GM18907 (cell line): ENCODE data around the gene UCP1.

ENCODE experiments used
- ATAC-seq: cut with Tn5 transposase; IDR thresholded peaks from one replicate; pipeline ENCODE4 v1.9.1; 2021; ENCODE audit warnings: mild to moderate bottlenecking, moderate library complexity; ENCODE audit not compliant: unreplicated experiment

Gene UCP1

GRCh38 chr4:140568507-140569306 lies at the start of gene UCP1:
UCP1 (minus strand) TSS chr4:140568961; CDS start chr4:140568729, 232 bp downstream.
- no peak for ATAC-seq

- ATAC-seq, result no peak
Observed at GRCh38 chr4:140617499-140618248, 48.9 kb upstream of the UCP1 start.

GRCh38 chr4:140615451-140615850 lies 46.7 kb upstream of the UCP1 start:
- no peak for ATAC-seq

DNA sequence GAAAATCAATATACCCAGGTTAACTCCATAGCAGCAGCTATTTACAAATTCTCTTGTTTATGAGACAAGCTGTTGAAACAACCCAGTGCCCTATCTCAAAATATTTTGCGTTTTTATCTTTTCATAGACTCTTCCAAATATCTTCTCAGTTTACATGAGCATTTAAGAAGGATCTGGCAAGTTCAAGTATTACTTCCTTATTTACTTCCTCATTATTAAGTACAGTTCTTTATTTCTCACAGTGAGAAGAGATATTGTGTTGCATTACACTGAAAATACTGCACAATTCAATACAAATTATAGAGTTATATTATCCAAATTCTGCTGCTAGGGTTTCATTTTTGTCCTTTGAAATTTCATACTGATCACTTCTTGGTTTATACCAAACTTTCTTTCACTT lies 43.6 kb upstream of the UCP1 start:
- ATAC-seq, result no peak

DNA sequence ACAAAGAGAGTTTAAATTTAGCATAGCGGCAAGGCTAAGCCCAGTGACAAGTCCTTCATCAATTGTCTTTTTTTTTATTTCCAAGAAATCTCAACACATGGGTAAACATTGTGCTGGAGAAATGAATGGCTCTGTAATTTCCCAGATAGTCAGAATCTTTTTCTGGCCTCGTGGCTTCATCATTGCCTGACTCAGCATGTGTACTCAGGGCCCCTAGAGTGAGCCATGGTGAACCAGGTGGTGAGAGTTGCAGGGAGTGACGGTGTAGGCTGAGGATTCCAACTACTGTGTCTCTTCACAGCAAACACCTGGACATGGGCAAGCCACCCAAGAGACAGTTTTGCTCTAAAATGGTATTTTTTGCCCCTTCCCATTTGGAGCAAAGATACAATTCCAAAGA lies 43.1 kb upstream of the UCP1 start:
- no peak for ATAC-seq

DNA sequence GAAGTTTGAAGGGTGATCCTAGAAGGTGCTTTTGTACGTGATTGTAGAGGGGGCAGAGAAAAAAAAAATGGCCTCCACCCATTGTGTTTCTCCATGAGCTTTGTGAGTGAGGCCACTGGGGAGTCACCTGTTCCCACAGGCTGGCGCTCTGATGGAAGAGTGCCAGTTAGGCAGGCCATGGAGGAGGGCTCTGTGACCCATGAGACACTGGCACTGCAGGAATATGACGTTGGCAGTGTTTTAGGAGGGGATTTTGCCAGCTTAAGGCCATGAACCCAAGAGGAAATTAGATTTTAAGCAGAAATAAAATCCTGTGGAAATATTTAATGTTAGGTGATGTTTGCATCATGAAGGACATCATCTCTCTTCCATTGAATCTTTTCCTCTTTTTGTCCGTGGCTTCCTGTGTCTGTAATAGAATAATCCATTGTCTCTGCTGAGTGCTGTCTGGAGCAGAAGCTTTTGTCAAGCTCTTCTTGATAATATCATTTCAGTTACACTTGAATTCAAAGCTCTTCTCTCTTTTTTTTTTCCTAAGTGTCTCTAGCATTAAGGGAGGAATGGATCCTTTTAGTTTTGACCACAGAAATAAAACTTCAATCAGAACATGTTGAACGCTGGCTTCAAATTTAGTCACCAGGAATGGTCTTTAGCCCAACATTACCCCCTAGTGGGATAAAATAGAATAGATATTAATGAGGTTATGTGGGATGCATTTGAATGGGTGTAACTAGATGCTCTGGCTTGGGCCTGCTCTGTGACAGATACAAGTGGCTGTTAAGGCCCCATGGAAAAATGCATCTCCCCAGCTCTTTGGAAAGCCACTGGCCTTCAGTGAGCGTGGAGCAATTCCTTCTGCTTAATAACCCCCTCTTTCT lies 41.0 kb upstream of the UCP1 start:
- ATAC-seq, result peak; percentile 81

DNA sequence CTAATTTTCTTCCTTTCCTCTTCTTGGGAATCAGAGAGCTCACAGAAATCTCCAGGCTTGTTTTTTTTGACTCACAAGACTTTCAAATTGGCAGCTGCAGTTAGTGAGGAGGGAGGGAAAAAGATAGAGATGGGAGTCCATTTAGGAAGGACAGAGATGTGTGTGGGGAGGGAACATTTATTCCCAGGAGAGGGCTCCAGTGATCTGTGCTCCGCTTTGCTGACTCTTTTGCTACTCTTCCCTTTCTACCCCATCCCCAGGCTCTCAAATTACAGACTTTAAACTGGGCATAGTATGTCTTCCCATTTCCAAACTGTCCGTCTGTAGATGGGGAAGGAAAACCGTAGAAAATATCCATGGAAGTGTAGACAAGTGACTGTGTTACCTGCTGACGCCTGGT lies 39.1 kb upstream of the UCP1 start:
- no peak for ATAC-seq

DNA sequence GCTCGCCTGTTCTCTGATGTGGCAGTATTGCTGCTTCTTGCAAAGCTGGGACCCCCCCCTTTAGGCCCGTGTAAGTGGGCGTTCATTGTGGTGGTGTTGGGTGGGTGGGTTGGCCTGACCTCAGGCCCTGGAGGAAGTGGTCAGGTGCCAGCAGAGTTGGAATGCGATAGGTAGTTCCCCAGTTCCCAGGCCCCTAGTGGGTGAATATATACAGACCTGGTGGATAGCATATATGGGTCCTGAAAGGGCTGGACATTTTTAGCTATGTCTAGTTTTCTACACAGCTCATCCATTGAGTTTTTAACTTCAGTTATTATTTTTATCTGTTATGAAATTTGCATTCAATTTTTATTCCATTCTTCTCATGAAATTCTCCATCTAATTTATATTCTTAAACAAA lies 35.8 kb upstream of the UCP1 start:
- ATAC-seq, result no peak

- no peak for ATAC-seq
Observed at GRCh38 chr4:140603286-140603685, 34.5 kb upstream of the UCP1 start.

DNA sequence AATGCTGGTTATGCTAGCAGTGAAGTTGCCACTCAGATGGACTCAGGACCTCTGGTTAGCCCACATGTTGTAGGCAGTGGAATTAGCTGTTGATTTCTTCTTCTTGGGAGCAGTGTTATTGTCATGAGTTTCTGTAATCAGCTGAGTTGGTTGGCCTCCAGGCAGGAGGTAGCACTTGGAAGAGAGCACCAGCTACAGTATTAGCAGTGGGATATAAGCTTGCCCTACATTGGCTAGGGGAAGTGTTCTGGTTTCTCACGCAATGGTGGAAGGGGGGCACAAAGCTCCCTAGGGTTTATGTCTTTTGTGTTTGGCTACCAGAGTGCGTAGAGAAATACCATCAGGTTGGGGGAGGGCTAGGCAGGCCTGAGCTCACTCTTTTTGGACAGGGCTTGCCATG lies 34.0 kb upstream of the UCP1 start:
- ATAC-seq, result no peak

DNA sequence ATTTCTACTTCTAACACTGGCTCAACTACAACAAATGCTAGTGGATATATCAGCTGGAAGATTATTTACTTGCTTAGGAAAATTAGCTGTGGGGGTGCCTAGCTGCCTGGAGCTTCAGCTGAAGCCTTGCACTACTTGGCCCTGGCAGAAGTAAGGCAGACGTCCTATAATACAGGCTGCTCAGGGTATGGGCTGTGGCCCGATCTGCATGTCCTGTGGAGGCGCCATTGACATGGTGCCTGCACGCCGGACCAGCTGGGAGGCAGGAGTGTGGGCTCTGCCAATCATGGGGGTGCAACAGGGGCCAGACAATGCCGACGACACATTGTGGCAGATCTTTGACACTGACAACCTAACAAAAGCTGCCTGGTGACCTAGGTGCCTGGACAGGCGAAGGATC lies 31.6 kb upstream of the UCP1 start:
- no peak for ATAC-seq

DNA sequence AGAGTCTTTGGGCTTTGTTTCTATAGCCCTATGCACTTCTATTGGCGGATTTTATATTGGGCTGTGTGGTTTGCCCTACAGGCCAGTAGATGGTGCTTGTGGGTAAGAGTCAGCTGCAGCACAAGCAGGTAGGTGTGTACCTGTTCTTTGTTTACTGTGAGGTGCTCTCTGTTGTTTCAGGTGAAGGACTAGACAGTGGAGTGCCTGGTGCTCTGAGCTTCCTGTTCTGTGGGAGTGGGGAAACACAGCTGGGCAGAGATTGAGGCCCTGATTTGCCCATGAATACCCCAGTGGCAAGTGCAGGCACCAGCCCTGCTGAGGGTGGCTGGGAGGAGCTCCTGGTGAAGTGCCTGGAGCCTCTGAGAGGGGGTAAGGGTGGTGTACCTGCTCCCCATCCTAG lies 26.3 kb upstream of the UCP1 start:
- peak; percentile 64 for ATAC-seq

DNA sequence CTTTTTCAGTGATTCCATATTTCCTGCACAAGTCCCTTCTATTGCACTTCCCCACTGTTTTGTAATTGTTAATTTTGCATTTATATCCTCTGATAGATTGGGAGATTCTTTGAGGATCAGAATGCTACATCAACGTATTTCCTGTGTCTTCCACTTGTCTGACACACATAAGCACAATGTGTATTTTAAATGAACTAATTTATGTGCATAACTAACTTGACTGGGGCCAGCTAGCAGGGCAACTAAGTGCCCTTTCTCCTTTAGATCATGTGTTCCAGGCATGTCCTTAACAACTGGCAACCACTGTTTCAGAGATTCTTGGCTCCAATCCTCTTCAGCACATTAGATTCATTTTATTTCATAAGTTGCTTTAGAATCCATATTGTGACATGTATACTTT lies 15.7 kb upstream of the UCP1 start:
- no peak for ATAC-seq

DNA sequence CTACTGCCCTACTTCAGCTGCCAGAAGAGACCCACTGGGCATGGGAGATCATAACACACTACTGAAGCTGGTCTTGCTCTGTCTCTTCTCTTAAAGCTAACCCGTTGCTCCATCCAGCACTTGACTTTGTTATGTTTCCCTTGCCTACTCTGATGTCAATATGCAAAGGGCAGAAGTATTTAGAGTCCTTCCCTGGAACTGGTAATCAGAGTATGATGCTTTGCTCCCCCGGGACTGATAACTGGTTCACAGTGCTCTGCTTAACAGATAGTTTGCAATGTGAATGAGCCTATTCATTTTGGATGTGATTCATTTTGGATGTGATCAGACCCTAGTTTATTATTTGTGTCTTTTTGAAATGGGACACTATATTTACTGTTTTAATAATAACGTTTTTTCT lies 12.3 kb upstream of the UCP1 start:
- ATAC-seq, result no peak

DNA sequence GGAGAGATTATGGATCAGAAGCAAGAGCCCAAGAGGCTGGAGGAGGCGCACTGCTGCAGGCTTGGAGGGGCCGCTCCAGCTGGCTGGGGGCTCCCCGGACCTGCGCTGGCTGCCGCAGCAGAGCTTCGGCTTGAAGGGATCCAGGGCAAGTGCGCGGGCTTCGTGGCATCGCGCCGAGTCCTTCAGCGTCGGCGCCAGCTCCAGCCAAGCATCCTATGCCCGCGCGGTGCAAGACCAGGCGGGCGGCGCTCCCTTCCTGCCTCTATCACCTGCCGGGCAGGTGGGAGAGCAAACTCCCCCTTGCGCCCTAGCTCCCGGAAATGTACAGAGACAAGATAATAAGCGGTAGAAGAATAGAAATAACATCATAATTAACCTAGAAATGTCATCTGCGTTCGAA lies 10.5 kb upstream of the UCP1 start:
- no peak for ATAC-seq

- no peak for ATAC-seq
Observed at GRCh38 chr4:140575489-140575888, 6.7 kb upstream of the UCP1 start.

DNA sequence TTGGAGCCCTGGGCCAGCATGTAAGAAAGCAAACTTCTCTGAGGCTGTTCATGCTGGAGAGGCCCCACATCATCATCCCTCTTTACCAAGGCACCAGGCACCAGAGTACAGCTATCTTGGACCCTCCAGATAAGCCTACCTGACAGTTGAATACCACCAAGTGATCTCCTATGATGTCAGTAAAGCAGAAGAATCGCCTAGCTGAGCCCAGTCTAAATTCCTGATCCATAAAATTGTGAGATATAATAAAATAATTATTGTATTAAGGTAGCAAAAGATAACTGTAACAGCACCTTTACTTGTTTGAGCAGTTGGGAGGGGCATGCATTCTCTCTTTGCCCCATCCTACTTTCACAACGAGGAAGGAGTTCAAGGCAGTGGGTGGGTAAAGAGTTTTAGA lies 2.9 kb upstream of the UCP1 start:
- ATAC-seq, result no peak

GRCh38 chr4:140569307-140569638 lies 512 bp upstream of the UCP1 start:
- ATAC-seq, result no peak

DNA sequence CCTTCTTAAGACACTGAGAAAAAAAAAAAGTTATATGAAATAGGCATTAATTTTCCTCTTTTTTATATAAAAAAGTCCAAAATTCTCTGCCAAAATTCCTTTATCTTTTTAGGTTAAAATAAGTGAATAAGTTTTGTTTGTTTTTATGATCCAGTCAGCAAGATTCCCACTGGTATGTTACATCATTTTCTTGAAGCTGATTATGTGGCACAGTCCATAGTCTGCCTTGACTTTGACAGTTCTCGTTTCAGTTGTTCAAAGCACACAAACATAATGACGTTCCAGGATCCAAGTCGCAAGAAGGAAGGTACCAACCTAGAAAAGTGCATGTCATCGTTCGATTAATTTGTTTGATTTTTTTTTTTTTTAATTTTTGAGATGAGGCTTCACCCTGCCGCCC lies 9.1 kb downstream of the UCP1 start:
- ATAC-seq, result no peak

DNA sequence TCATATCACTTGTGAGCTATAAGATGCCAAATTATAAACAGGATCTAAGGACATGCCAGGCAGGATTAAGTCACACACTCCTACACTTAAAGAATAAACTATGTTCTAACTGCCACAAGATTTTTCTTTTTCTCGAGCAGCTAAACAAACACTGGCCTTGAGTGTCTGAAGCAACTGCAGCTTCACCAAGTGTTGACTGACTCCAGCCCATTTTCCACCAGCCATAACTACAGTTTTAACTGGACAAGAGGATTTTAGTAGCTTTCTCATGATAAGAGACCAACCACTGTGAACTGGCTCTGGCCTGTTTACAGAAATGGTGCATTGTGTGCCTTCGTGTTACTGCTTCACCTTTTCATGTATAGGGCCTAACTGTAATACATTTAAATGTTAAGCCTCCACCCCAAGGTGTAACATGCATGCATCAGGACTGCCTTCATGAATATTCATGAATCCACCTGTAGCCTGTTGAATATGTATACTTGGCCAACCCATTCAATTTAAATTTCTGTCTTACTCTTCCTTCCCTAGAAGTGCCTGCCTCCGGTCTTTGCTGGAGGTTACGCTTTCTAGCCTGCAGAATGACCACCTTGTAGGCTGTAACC lies 10.8 kb downstream of the UCP1 start:
- no peak for ATAC-seq

DNA sequence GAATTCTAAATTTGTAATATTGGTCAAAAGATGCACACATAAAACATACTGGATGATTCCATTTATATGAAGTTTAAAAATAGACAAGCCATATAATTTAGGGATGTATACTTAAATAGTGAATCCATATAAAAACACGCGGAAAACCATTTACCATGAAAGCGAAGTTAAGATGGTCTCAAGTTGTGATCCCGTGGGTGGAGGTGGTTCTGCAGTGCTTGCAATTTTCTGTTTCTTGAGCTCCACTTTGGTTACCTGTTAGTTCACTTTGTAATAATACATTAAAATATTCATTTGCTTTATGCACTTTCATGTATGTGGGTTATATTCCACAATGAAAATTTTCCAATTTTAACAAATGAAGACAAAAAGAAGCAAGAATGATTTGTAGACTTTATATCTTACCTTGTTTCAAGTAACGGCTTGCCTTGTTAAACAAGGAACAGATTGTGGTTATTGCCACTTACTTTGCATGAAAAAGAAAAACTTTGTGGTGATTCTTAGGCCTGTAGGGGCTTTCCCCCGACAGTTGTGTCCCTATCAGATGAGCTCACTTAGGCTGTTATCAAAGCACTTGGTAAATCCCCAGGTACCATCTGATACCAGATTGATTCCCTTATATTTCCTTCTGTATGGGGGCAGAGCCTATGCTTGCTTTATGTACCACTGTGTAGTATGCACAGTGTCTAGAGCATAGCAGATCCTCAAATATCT lies 12.2 kb downstream of the UCP1 start:
- ATAC-seq, result peak; percentile 100
